HL-60 (cell line): Measurements from ENCODE around the gene CWH43.
"Not testable (repeated sequence)": the region's sequence is repeated elsewhere in the genome, so short reads cannot be mapped to it uniquely, and the experiment has no call there.

Experiments used
- POLR2AphosphoS5 ChIP-seq: IDR thresholded peaks from 2 replicates; pipeline ENCODE4 v1.6.1; 2012; ENCODE audit warnings: low read depth
- SPI1 ChIP-seq: IDR thresholded peaks from 2 replicates; pipeline ENCODE4 v1.6.1; 2012; ENCODE audit warnings: low read depth, mild to moderate bottlenecking, borderline replicate concordance
- TF ChIP-seq, protein P1 (sequence below): IDR thresholded peaks from one replicate; pipeline ENCODE4 v1.5.1; 2011; ENCODE audit warnings: low read length, control low read depth, inconsistent platforms; ENCODE audit not compliant: insufficient read depth

- TF ChIP-seq, protein P1, sequence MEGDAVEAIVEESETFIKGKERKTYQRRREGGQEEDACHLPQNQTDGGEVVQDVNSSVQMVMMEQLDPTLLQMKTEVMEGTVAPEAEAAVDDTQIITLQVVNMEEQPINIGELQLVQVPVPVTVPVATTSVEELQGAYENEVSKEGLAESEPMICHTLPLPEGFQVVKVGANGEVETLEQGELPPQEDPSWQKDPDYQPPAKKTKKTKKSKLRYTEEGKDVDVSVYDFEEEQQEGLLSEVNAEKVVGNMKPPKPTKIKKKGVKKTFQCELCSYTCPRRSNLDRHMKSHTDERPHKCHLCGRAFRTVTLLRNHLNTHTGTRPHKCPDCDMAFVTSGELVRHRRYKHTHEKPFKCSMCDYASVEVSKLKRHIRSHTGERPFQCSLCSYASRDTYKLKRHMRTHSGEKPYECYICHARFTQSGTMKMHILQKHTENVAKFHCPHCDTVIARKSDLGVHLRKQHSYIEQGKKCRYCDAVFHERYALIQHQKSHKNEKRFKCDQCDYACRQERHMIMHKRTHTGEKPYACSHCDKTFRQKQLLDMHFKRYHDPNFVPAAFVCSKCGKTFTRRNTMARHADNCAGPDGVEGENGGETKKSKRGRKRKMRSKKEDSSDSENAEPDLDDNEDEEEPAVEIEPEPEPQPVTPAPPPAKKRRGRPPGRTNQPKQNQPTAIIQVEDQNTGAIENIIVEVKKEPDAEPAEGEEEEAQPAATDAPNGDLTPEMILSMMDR = not testable (repeated sequence)
- not testable (repeated sequence) for TF ChIP-seq POLR2AphosphoS5, SPI1
Observed at GRCh38 chr4:49105248-49105904, 119.3 kb downstream of the CWH43 start.
